Left colon (tissue), 2 donors: ENCODE data around the gene TP63. TPM values are rescaled to one million over a fixed set of nuclear protein-coding genes. Genes with fewer than 3 reads are reported as not detected.

Source experiments
- ATAC-seq: fragments of 200-7000 bp; cut with Tn5 transposase; one replicate; pipeline ENCODE4 v1.9.1; 2020; ENCODE audit warnings: mild to moderate bottlenecking, moderate library complexity
- DNase-seq, 2 donors: peaks; one replicate each; pipeline ENCODE4 v3.0.0-alpha.2; 2020
- intact Hi-C, 2 donors: fragments of 100-400 bp; cut with DNase I in 1 of 2; cut with micrococcal nuclease in 1 of 2; formaldehyde crosslinking; loops; one replicate each; pipeline versions ENCODE4 v1.11.2 to v1.14.0; 2022; cut with DNase I, micrococcal nuclease
- total RNA-seq, 2 donors: library from RNA; stranded (reverse); fragmentation: NEBNext Ultra II Directional; extraction: Animal tissue kit (Norgen Biotek cat#: 25700); gene quantifications; one replicate each; pipeline ENCODE4 v1.2.1, GENCODE V29; 2021
- donor health status: DM: no; HTN: no; CAD: no.
- donor health status: DM: yes; HTN: yes; CAD: no.

TP63 gene
- total RNA-seq, 2 donors from 2014 or later: 0.11 TPM; not detected in 1

- ATAC-seq (no peak), DNase-seq (no peak)
- intact Hi-C loops: no loop called here
Measured at GRCh38 chr3:189869165-189869564, 238.0 kb downstream of the TP63 start.

- ATAC-seq (no peak), DNase-seq (no peak)
- intact Hi-C loops: no loop called here
Measured at GRCh38 chr3:189871418-189871817, 240.2 kb downstream of the TP63 start.

- ATAC-seq (no peak), DNase-seq (no peak)
- intact Hi-C loops: no loop called here
Measured at GRCh38 chr3:189883113-189883753, 252.0 kb downstream of the TP63 start.

- intact Hi-C loops: no loop called here
- no peak for ATAC-seq
- DNase-seq: no peak
Measured at GRCh38 chr3:189890496-189890895, 259.3 kb downstream of the TP63 start.

- intact Hi-C loops: no loop called here
- ATAC-seq: no peak
- DNase-seq: no peak
Measured at GRCh38 chr3:189896533-189896932, 265.3 kb downstream of the TP63 start.

- DNase-seq (no peak), ATAC-seq (no peak)
- intact Hi-C loops: no loop called here
Measured at GRCh38 chr3:189897406-189897805, 266.2 kb downstream of the TP63 start.

- DNase-seq (no peak), ATAC-seq (no peak)
- intact Hi-C loops: no loop called here
Measured at GRCh38 chr3:189898559-189899153, 267.5 kb downstream of the TP63 start.

- intact Hi-C loops: no loop called here
- ATAC-seq: no peak
- no peak for DNase-seq
Measured at GRCh38 chr3:189899186-189899585, 268.0 kb downstream of the TP63 start.

- ATAC-seq (peak; percentile 84), DNase-seq (peak; percentile 17 to 28)
- intact Hi-C loops: no loop called here
Measured at GRCh38 chr3:189900578-189900977, 269.4 kb downstream of the TP63 start.

GRCh38 chr3:189901481-189901880 is 270.3 kb downstream of the TP63 start:
- no peak for ATAC-seq
- intact Hi-C loops: no loop called here

GRCh38 chr3:189902230-189903186 is 271.3 kb downstream of the TP63 start:
- DNase-seq (no peak), ATAC-seq (no peak)
- intact Hi-C loops: no loop called here

More at GRCh38 chr3:189901481-189901880, 270.3 kb downstream of the TP63 start:
- no peak for DNase-seq

- DNase-seq (peak; percentile 24 to 51), ATAC-seq (peak; percentile 92)
- intact Hi-C loops: no loop called here
Measured at GRCh38 chr3:189903562-189904250, 272.5 kb downstream of the TP63 start.

GRCh38 chr3:189907803-189908202 is 276.6 kb downstream of the TP63 start:
- intact Hi-C loops: no loop called here
- no peak for ATAC-seq
- no peak for DNase-seq

GRCh38 chr3:189908646-189909045 is 277.5 kb downstream of the TP63 start:
- intact Hi-C loops: no loop called here
- ATAC-seq (no peak), DNase-seq (no peak)

GRCh38 chr3:189909139-189909538 is 277.9 kb downstream of the TP63 start:
- ATAC-seq (no peak), DNase-seq (no peak)
- intact Hi-C loops: no loop called here

- intact Hi-C loops: no loop called here
- ATAC-seq: no peak
- no peak for DNase-seq
Measured at GRCh38 chr3:189909573-189909972, 278.4 kb downstream of the TP63 start.

- DNase-seq (no peak), ATAC-seq (no peak)
- intact Hi-C loops: no loop called here
Measured at GRCh38 chr3:189911001-189911400, 279.8 kb downstream of the TP63 start.

- ATAC-seq: no peak
- intact Hi-C loops: no loop called here
- no peak for DNase-seq
Measured at GRCh38 chr3:189914799-189915198, 283.6 kb downstream of the TP63 start.

GRCh38 chr3:189921770-189922169 is 290.6 kb downstream of the TP63 start:
- ATAC-seq: no peak
- DNase-seq: no peak
- intact Hi-C loops: no loop called here
